IMR-90 (cell line): ENCODE measurements around the gene ZDHHC1. TPM values are rescaled to one million over a fixed set of nuclear protein-coding genes. Genes with fewer than 3 reads are reported as not detected.

Source experiments
- ATAC-seq: fragments of 200-7000 bp; cut with Tn5 transposase; 2 replicates; pipeline ENCODE4 v1.9.1; 2020; ENCODE audit warnings: low read depth, mild to moderate bottlenecking, moderate library complexity
- BruUV-seq: library from RNA; stranded (reverse); fragments of 400-500 nt; replicated peaks from 2 replicates; lab custom pipeline; 2021; lab: Mats Ljungman, UMichigan
- CTCF ChIA-PET: fragments of 300-600 bp; formaldehyde crosslinking; extraction: SDS; loops from one replicate; lab custom pipeline; 2021; ENCODE audit warnings: antibody characterized with exemption; lab: Yijun Ruan, JAX
- POLR2A ChIA-PET: fragments of 300-600 bp; sonication (Branson Sonifier 250); formaldehyde crosslinking; loops from one replicate; lab custom pipeline; 2022; ENCODE audit warnings: antibody characterized with exemption; ENCODE audit not compliant: unreplicated experiment; lab: Charles Lee
- DNase-seq: peaks from one replicate; pipeline ENCODE4 v3.0.0; 2013
- H2AFZ ChIP-seq: replicated peaks from 2 replicates; pipeline ENCODE3; 2013; ENCODE audit warnings: low read length, mild to moderate bottlenecking; ENCODE audit not compliant: poor library complexity
- H2AK5ac ChIP-seq: 2 replicates; pipeline ENCODE4 v1.6.1; 2013; ENCODE audit warnings: low read depth, low read length, inconsistent platforms
- H2AK9ac ChIP-seq: replicated peaks from 2 replicates; pipeline ENCODE3; 2013; ENCODE audit warnings: mild to moderate bottlenecking, low read depth, low read length, moderate library complexity; ENCODE audit not compliant: poor library complexity
- H2BK120ac ChIP-seq: 2 replicates; pipeline ENCODE4 v1.6.1; 2013; ENCODE audit warnings: low read depth, low read length, inconsistent platforms
- H2BK15ac ChIP-seq: 3 replicates; pipeline ENCODE4 v1.6.1; 2013; ENCODE audit warnings: low read depth, low read length, inconsistent platforms
- H2BK20ac ChIP-seq: 2 replicates; pipeline ENCODE4 v1.6.1; 2013; ENCODE audit warnings: low read depth, mild to moderate bottlenecking, inconsistent platforms, low read length, moderate library complexity
- H2BK5ac ChIP-seq: 2 replicates; pipeline ENCODE4 v1.6.1; 2013; ENCODE audit warnings: mild to moderate bottlenecking, low read depth, low read length, inconsistent platforms; ENCODE audit not compliant: poor library complexity, severe bottlenecking
- H3K14ac ChIP-seq: replicated peaks from 2 replicates; pipeline ENCODE4 v1.6.1; 2013; ENCODE audit warnings: low read depth, low read length, inconsistent platforms
- H3K18ac ChIP-seq: 2 replicates; pipeline ENCODE4 v1.6.1; 2013; ENCODE audit warnings: low read depth, low read length, control low read depth
- H3K23ac ChIP-seq: 2 replicates; pipeline ENCODE4 v1.6.1; 2013; ENCODE audit warnings: low read depth, low read length, inconsistent platforms
- H3K27ac ChIP-seq: 2 replicates; pipeline ENCODE4 v1.5.1; 2013; ENCODE audit warnings: mild to moderate bottlenecking, control low read depth, low read length; ENCODE audit not compliant: insufficient read depth
- H3K27me3 ChIP-seq: 2 replicates; pipeline ENCODE4 v1.6.1; 2013; ENCODE audit warnings: low read length; ENCODE audit not compliant: control insufficient read depth, insufficient read depth
- H3K36me3 ChIP-seq: 2 replicates; pipeline ENCODE4 v1.6.1; 2013; ENCODE audit warnings: low read length, mixed read lengths; ENCODE audit not compliant: control insufficient read depth, insufficient read depth
- H3K4ac ChIP-seq: 2 replicates; pipeline ENCODE4 v1.6.1; 2013; ENCODE audit warnings: low read depth, low read length, inconsistent platforms
- H3K4me1 ChIP-seq: 2 replicates; pipeline ENCODE4 v1.6.1; 2013; ENCODE audit warnings: low read length, mixed read lengths; ENCODE audit not compliant: control insufficient read depth, insufficient read depth
- H3K4me2 ChIP-seq: 2 replicates; pipeline ENCODE4 v1.6.1; 2013; ENCODE audit warnings: low read depth, mild to moderate bottlenecking, control low read depth, low read length, moderate library complexity
- H3K4me3 ChIP-seq: 2 replicates; pipeline ENCODE4 v1.5.1; 2013; ENCODE audit warnings: low read depth, mild to moderate bottlenecking, control low read depth, low read length, moderate library complexity; ENCODE audit not compliant: insufficient read depth
- H3K56ac ChIP-seq: 2 replicates; pipeline ENCODE4 v1.6.1; 2013; ENCODE audit warnings: low read length, inconsistent platforms; ENCODE audit not compliant: insufficient read depth; ENCODE audit errors: extremely low read depth
- H3K79me1 ChIP-seq, 2 experiments: 2 replicates each; pipeline ENCODE4 v1.6.1; 2013; ENCODE audit warnings: low read length in 2 of 2, inconsistent platforms in 1 of 2, low read depth in 1 of 2
- H3K9ac ChIP-seq: 2 replicates; pipeline ENCODE4 v1.6.1; 2013; ENCODE audit warnings: low read depth, low read length, control low read depth
- H3K9me1 ChIP-seq: 2 replicates; pipeline ENCODE4 v1.6.1; 2013; ENCODE audit warnings: low read length, inconsistent platforms; ENCODE audit not compliant: insufficient read depth
- H3K9me3 ChIP-seq: 2 replicates; pipeline ENCODE4 v1.6.1; 2013; ENCODE audit warnings: low read length; ENCODE audit not compliant: control insufficient read depth, insufficient read depth
- H4K20me1 ChIP-seq: 2 replicates; pipeline ENCODE4 v1.6.1; 2013; ENCODE audit warnings: low read length, inconsistent platforms; ENCODE audit not compliant: insufficient read depth
- H4K5ac ChIP-seq: 2 replicates; pipeline ENCODE4 v1.6.1; 2013; ENCODE audit warnings: mild to moderate bottlenecking, low read depth, low read length, control low read depth
- H4K8ac ChIP-seq, 2 experiments: 2 replicates each; pipeline ENCODE4 v1.6.1; 2013; ENCODE audit warnings: low read depth in 2 of 2, low read length in 2 of 2, control low read depth in 1 of 2, inconsistent platforms in 1 of 2
- H4K91ac ChIP-seq: 2 replicates; pipeline ENCODE4 v1.6.1; 2013; ENCODE audit warnings: low read depth, low read length, inconsistent platforms; ENCODE audit not compliant: insufficient read depth
- BHLHE40 ChIP-seq: fragments of 150-350 bp; IDR thresholded peaks from 2 replicates; pipeline ENCODE4 v1.6.1; 2016; ENCODE audit warnings: mild to moderate bottlenecking, low read depth, low read length
- CEBPB ChIP-seq: IDR thresholded peaks from 2 replicates; pipeline ENCODE4 v1.6.1; 2012; ENCODE audit warnings: low read depth, low read length, improper control_type of control experiment
- CHD1 ChIP-seq: IDR thresholded peaks from 2 replicates; pipeline ENCODE4 v1.6.1; 2012; ENCODE audit warnings: low read depth, low read length, improper control_type of control experiment
- FOS ChIP-seq: fragments of 150-350 bp; IDR thresholded peaks from 2 replicates; pipeline ENCODE4 v1.6.1; 2016; ENCODE audit warnings: low read depth, low read length
- MAFK ChIP-seq: IDR thresholded peaks from 2 replicates; pipeline ENCODE4 v1.6.1; 2012; ENCODE audit warnings: low read depth, low read length, improper control_type of control experiment
- MAZ ChIP-seq: IDR thresholded peaks from 2 replicates; pipeline ENCODE4 v1.6.1; 2012; ENCODE audit warnings: low read depth, mild to moderate bottlenecking, low read length, improper control_type of control experiment, moderate library complexity, borderline replicate concordance
- MXI1 ChIP-seq: IDR thresholded peaks from 2 replicates; pipeline ENCODE4 v1.6.1; 2012; ENCODE audit warnings: low read depth, mild to moderate bottlenecking, low read length, moderate library complexity, borderline replicate concordance
- NFE2L2 ChIP-seq: fragments of 150-350 bp; IDR thresholded peaks from 2 replicates; pipeline ENCODE4 v1.6.1; 2016; ENCODE audit warnings: low read depth, mild to moderate bottlenecking, low read length
- POLR2A ChIP-seq: IDR thresholded peaks from 2 replicates; pipeline ENCODE4 v1.6.1; 2012; ENCODE audit warnings: mild to moderate bottlenecking, low read depth, low read length
- RAD21 ChIP-seq: IDR thresholded peaks from 2 replicates; pipeline ENCODE4 v1.6.1; 2012; ENCODE audit warnings: low read length, improper control_type of control experiment
- RCOR1 ChIP-seq: IDR thresholded peaks from 2 replicates; pipeline ENCODE4 v1.6.1; 2012; ENCODE audit warnings: mild to moderate bottlenecking, low read length, improper control_type of control experiment; ENCODE audit not compliant: insufficient replicate concordance
- RFX5 ChIP-seq: IDR thresholded peaks from 2 replicates; pipeline ENCODE4 v1.8.0; 2012; ENCODE audit warnings: low read depth, mild to moderate bottlenecking, low read length, moderate library complexity
- SMC3 ChIP-seq: fragments of 150-350 bp; IDR thresholded peaks from 2 replicates; pipeline ENCODE4 v1.6.1; 2016; ENCODE audit warnings: low read depth, mild to moderate bottlenecking, antibody characterized with exemption, low read length, moderate library complexity
- WGBS, 2 experiments: methylation state at CpG; one replicate each; pipeline versions ENCODE4 v1.1.5 to v1.1.7; 2013; ENCODE audit warnings: missing lambda C conversion rate in 2 of 2; ENCODE audit not compliant: insufficient read length in 1 of 2; ENCODE audit errors: extremely low coverage in 2 of 2; 5-methylcytosine and 5-hydroxymethylcytosine counted together
- dilution Hi-C: fragments of 300-500 bp; cut with HindIII; formaldehyde crosslinking; loops from one replicate; pipeline ENCODE4 v1.14.3; 2018; ENCODE audit warnings: low sequenced_read_pairs; ENCODE audit not compliant: unreplicated experiment
- in situ Hi-C: fragments of 300-500 bp; cut with MboI; formaldehyde crosslinking; loops from 3 replicates; pipeline ENCODE4 v1.14.3; 2019; ENCODE audit warnings: low sequenced_read_pairs, inconsistent platforms, mixed read lengths
- intact Hi-C: fragments of 100-400 bp; cut with micrococcal nuclease; formaldehyde crosslinking; loops from 2 replicates; pipeline ENCODE4 v1.10.0; 2022
- polyA plus RNA-seq, 3 experiments: library from polyadenylated mRNA; depleted of rRNA; stranded (reverse); fragments of >200 nt; gene quantifications; 2 replicates each; pipeline ENCODE4 v1.2.3, GENCODE V29; 2012; ENCODE audit warnings: low replicate concordance in 1 of 3
- total RNA-seq: library from RNA; depleted of rRNA; stranded (reverse); fragments of >200 nt; gene quantifications from 2 replicates; pipeline ENCODE4 v1.2.3, GENCODE V29; 2012
- TF ChIP-seq, protein P1 (sequence below): conservative IDR thresholded peaks from 2 replicates; pipeline ENCODE4 v1.5.1; 2012; ENCODE audit warnings: mild to moderate bottlenecking, low read depth, low read length, improper control_type of control experiment
- TF ChIP-seq, protein P2 (sequence below): fragments of 150-350 bp; IDR thresholded peaks from 2 replicates; pipeline ENCODE4 v1.6.1; 2016; ENCODE audit warnings: low read depth, mild to moderate bottlenecking, low read length, moderate library complexity, borderline replicate concordance
- TF ChIP-seq, protein P3 (sequence below): fragments of 150-350 bp; IDR thresholded peaks from 2 replicates; pipeline ENCODE4 v1.6.1; 2017; ENCODE audit warnings: mild to moderate bottlenecking, antibody characterized with exemption, low read length, low read depth

The ZDHHC1 gene
- total and polyA plus RNA-seq, 2 of the 4 experiments (the other 2 are of a cell fraction), result 2.0 to 5.9 TPM

DNA sequence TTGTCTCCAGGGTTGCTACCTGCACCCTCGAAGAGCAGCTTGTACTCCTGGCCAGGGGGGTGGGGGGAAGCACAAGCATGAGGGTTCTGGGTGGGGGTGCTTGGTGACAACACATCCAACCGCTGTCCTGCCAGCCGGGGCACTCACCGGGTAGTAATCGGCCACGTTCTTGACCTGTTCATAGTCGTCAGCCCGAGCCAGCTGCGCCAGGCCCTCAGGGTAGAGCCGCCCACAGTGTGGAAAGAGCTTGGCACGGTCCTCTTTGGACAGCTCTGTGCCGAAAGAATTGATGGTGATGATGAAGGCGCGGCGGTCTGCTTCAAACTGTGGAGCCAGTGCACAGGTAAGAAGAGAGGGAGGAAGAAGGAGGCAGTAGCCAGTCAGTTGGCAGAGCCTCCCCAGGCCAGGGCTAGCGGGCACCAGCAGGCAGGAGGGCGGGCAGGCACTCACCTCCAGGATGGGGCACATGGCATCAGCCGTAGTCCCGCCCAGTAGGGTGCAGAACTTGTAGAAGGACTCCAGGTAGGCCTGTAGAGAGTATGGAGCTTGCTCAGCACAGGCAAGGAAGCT is 22.6 kb upstream of the ZDHHC1 start:
- H3K4me3 ChIP-seq, result no peak overlapping the region
- H3K4me2 ChIP-seq, result no peak overlapping the region
- no peak overlapping the region for H2AK9ac ChIP-seq
- ATAC-seq (no peak), DNase-seq (no peak)
- H2BK120ac ChIP-seq, result no peak overlapping the region
- CTCF ChIA-PET, result interaction anchor here (0.9 kb wide), 1 partner anchor 9 kb away, joined by 3 read pairs; no protein-coding TSS in a partner anchor
- peaks cover 20% of the 10 kb centered on the region for H4K20me1 ChIP-seq
- POLR2A ChIA-PET, result no interaction called here
- H4K91ac ChIP-seq, result no peak overlapping the region
- no peak for TF ChIP-seq MAFK
- no peak for TF ChIP-seq CHD1
- no peak for TF ChIP-seq BHLHE40
- TF ChIP-seq NFE2L2, result no peak
- no peak for TF ChIP-seq MXI1
- TF ChIP-seq RCOR1, result no peak
- TF ChIP-seq SMC3, result no peak
- no peak for TF ChIP-seq POLR2A
- TF ChIP-seq RAD21, result no peak
- no peak for TF ChIP-seq MAZ
- TF ChIP-seq, protein P1, sequence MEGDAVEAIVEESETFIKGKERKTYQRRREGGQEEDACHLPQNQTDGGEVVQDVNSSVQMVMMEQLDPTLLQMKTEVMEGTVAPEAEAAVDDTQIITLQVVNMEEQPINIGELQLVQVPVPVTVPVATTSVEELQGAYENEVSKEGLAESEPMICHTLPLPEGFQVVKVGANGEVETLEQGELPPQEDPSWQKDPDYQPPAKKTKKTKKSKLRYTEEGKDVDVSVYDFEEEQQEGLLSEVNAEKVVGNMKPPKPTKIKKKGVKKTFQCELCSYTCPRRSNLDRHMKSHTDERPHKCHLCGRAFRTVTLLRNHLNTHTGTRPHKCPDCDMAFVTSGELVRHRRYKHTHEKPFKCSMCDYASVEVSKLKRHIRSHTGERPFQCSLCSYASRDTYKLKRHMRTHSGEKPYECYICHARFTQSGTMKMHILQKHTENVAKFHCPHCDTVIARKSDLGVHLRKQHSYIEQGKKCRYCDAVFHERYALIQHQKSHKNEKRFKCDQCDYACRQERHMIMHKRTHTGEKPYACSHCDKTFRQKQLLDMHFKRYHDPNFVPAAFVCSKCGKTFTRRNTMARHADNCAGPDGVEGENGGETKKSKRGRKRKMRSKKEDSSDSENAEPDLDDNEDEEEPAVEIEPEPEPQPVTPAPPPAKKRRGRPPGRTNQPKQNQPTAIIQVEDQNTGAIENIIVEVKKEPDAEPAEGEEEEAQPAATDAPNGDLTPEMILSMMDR, result no peak
- TF ChIP-seq RFX5, result no peak
- no peak for TF ChIP-seq FOS
- TF ChIP-seq, protein P2, sequence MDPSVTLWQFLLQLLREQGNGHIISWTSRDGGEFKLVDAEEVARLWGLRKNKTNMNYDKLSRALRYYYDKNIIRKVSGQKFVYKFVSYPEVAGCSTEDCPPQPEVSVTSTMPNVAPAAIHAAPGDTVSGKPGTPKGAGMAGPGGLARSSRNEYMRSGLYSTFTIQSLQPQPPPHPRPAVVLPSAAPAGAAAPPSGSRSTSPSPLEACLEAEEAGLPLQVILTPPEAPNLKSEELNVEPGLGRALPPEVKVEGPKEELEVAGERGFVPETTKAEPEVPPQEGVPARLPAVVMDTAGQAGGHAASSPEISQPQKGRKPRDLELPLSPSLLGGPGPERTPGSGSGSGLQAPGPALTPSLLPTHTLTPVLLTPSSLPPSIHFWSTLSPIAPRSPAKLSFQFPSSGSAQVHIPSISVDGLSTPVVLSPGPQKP, result no peak
- TF ChIP-seq CEBPB, result no peak
- TF ChIP-seq, protein P3, sequence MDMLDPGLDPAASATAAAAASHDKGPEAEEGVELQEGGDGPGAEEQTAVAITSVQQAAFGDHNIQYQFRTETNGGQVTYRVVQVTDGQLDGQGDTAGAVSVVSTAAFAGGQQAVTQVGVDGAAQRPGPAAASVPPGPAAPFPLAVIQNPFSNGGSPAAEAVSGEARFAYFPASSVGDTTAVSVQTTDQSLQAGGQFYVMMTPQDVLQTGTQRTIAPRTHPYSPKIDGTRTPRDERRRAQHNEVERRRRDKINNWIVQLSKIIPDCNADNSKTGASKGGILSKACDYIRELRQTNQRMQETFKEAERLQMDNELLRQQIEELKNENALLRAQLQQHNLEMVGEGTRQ, result no peak
- H3K18ac ChIP-seq, result no peak overlapping the region
- H3K27me3 ChIP-seq, result no peaks in the 10 kb centered on the region
- H3K4me1 ChIP-seq, result peaks cover 13% of the 10 kb centered on the region; the same call in 1 of the 2 replicates
- intact Hi-C loops (no loop called here), in situ Hi-C loops (no loop called here), dilution Hi-C loops (no loop called here)
- no TSS peak for BruUV-seq
- no peak overlapping the region for H2BK20ac ChIP-seq
- no peak overlapping the region for H2AFZ ChIP-seq
- no peak overlapping the region for H2AK5ac ChIP-seq
- no peak overlapping the region for H3K23ac ChIP-seq
- H2BK15ac ChIP-seq, result no peak overlapping the region
- H3K27ac ChIP-seq, result no peak overlapping the region
- no peaks in the 10 kb centered on the region for H3K9me3 ChIP-seq
- no peak overlapping the region for H2BK5ac ChIP-seq
- H3K14ac ChIP-seq, result no peak overlapping the region
- no peak overlapping the region for H3K9ac ChIP-seq
- peaks cover 39% of the 10 kb centered on the region for H3K36me3 ChIP-seq
- no peak overlapping the region for H3K4ac ChIP-seq
- peaks cover 5% of the 10 kb centered on the region; the same call in 1 of the 2 replicates for H3K9me1 ChIP-seq
- H3K79me1 ChIP-seq, result peaks cover 0 to 21% of the 10 kb centered on the region in 2 experiments; a peak in 1 of 4 replicates
- H4K8ac ChIP-seq, result no peak overlapping the region
- no peak overlapping the region for H4K5ac ChIP-seq
- 98% methylated on average over 13 of the region's 19 CpGs; no CpG with 5 or more reads in 1 of the 2 experiments for WGBS, 2 experiments
- no peak overlapping the region for H3K56ac ChIP-seq
